Trophoblast cell (in vitro differentiated cells and primary cell): ENCODE results near the gene ABLIM1.

Experiments
- DNase-seq, 2 donors: peaks; one replicate each; pipeline ENCODE4 v3.0.0-alpha.2; 2016
- H2AFZ ChIP-seq: 2 replicates; pipeline ENCODE4 v1.6.1; 2013; ENCODE audit warnings: low read length, moderate library complexity, mild to moderate bottlenecking; ENCODE audit not compliant: insufficient read depth, poor library complexity
- H2AK5ac ChIP-seq: 2 replicates; pipeline ENCODE4 v1.6.1; 2013; ENCODE audit warnings: mild to moderate bottlenecking, low read length
- H2BK120ac ChIP-seq: 2 replicates; pipeline ENCODE4 v1.6.1; 2013; ENCODE audit warnings: low read length, mild to moderate bottlenecking, moderate library complexity; ENCODE audit not compliant: insufficient read depth, poor library complexity
- H2BK12ac ChIP-seq: 2 replicates; pipeline ENCODE4 v1.6.1; 2013; ENCODE audit warnings: mild to moderate bottlenecking, low read length, moderate library complexity
- H2BK5ac ChIP-seq: 2 replicates; pipeline ENCODE4 v1.6.1; 2013; ENCODE audit warnings: low read length, low read depth, moderate library complexity, mild to moderate bottlenecking; ENCODE audit not compliant: poor library complexity
- H3K14ac ChIP-seq: 2 replicates; pipeline ENCODE4 v1.6.1; 2013; ENCODE audit warnings: mild to moderate bottlenecking, low read length
- H3K18ac ChIP-seq: 2 replicates; pipeline ENCODE4 v1.6.1; 2013; ENCODE audit warnings: mild to moderate bottlenecking, low read length
- H3K23ac ChIP-seq: 2 replicates; pipeline ENCODE4 v1.6.1; 2013; ENCODE audit warnings: low read length
- H3K27ac ChIP-seq: 2 replicates; pipeline ENCODE4 v1.5.1; 2013; ENCODE audit warnings: low read depth, mild to moderate bottlenecking, inconsistent platforms, low read length, moderate library complexity
- H3K27me3 ChIP-seq: 2 replicates; pipeline ENCODE4 v1.6.1; 2013; ENCODE audit warnings: inconsistent platforms, mild to moderate bottlenecking, low read length, moderate library complexity; ENCODE audit not compliant: insufficient read depth
- H3K36me3 ChIP-seq, 2 experiments: 1 replicate in 1 of 2; 2 replicates in 1 of 2; pipeline ENCODE4 v1.6.1; 2013; ENCODE audit warnings: low read length in 2 of 2, mild to moderate bottlenecking in 2 of 2, moderate library complexity in 1 of 2; ENCODE audit not compliant: insufficient read depth in 2 of 2, control insufficient read depth in 1 of 2
- H3K4ac ChIP-seq: 2 replicates; pipeline ENCODE4 v1.6.1; 2013; ENCODE audit warnings: low read depth, mild to moderate bottlenecking, low read length, moderate library complexity
- H3K4me1 ChIP-seq, 2 experiments: 1 replicate in 1 of 2; 2 replicates in 1 of 2; pipeline ENCODE4 v1.6.1; 2013; ENCODE audit warnings: low read length in 2 of 2, mild to moderate bottlenecking in 2 of 2, moderate library complexity in 1 of 2; ENCODE audit not compliant: insufficient read depth in 2 of 2, control insufficient read depth in 1 of 2
- H3K4me2 ChIP-seq: 2 replicates; pipeline ENCODE4 v1.6.1; 2013; ENCODE audit warnings: inconsistent platforms, mild to moderate bottlenecking, low read length, moderate library complexity
- H3K4me3 ChIP-seq: 2 replicates; pipeline ENCODE4 v1.5.1; 2013; ENCODE audit warnings: mild to moderate bottlenecking, low read depth, low read length, inconsistent platforms
- H3K79me1 ChIP-seq: one replicate; pipeline ENCODE4 v1.6.1; 2013; ENCODE audit warnings: low read length
- H3K79me2 ChIP-seq: 2 replicates; pipeline ENCODE4 v1.6.1; 2013; ENCODE audit warnings: low read length, mild to moderate bottlenecking; ENCODE audit not compliant: control insufficient read depth, insufficient read depth, poor library complexity
- H3K9ac ChIP-seq: 2 replicates; pipeline ENCODE4 v1.6.1; 2013; ENCODE audit warnings: mild to moderate bottlenecking, low read length
- H3K9me3 ChIP-seq: 2 replicates; pipeline ENCODE4 v1.6.1; 2013; ENCODE audit warnings: low read depth, mild to moderate bottlenecking, control low read depth, inconsistent platforms, low read length; ENCODE audit not compliant: insufficient read depth
- H4K12ac ChIP-seq: 2 replicates; pipeline ENCODE4 v1.6.1; 2013; ENCODE audit warnings: low read depth, mild to moderate bottlenecking, low read length, moderate library complexity
- H4K8ac ChIP-seq: 2 replicates; pipeline ENCODE4 v1.6.1; 2013; ENCODE audit warnings: low read depth, mild to moderate bottlenecking, low read length, moderate library complexity
- H4K91ac ChIP-seq: one replicate; pipeline ENCODE4 v1.6.1; 2013; ENCODE audit warnings: low read depth, mild to moderate bottlenecking, low read length, moderate library complexity
- WGBS: extraction: QIAGEN DNeasy Blood & Tissue Kit; methylation state at CpG from one replicate; pipeline ENCODE4 v1.1.7; 2013; ENCODE audit warnings: missing lambda C conversion rate; ENCODE audit not compliant: insufficient read length, insufficient coverage; ENCODE audit errors: extremely low coverage; 5-methylcytosine and 5-hydroxymethylcytosine counted together

ABLIM1 gene

GRCh38 chr10:114678336-114678735 lies 20.3 kb upstream of the ABLIM1 start:
- no CpG with 5 or more reads among the region's 4 CpGs for WGBS
- Histone ChIP-seq H2AK5ac (no peak overlapping the region), H3K4me1 (no peaks in the 10 kb centered on the region), H3K79me2 (no peaks in the 10 kb centered on the region), H3K79me1 (no peaks in the 10 kb centered on the region), H2BK5ac (no peak overlapping the region), H4K12ac (no peak overlapping the region), H2BK12ac (no peak overlapping the region), H3K9me3 (no peaks in the 10 kb centered on the region), H3K27ac (no peak overlapping the region), H4K8ac (no peak overlapping the region), H3K4me3 (no peak overlapping the region), H3K36me3 (no peaks in the 10 kb centered on the region), H3K4ac (no peak overlapping the region), H3K23ac (no peak overlapping the region), H3K9ac (no peak overlapping the region), H3K14ac (no peak overlapping the region), H4K91ac (no peak overlapping the region), H3K27me3 (no peaks in the 10 kb centered on the region), H3K4me2 (no peak overlapping the region), H3K18ac (no peak overlapping the region), H2AFZ (no peak overlapping the region), H2BK120ac (no peak overlapping the region)
- DNase-seq: no peak

GRCh38 chr10:114674346-114674745 lies 16.3 kb upstream of the ABLIM1 start:
- no peak overlapping the region for H3K18ac ChIP-seq
- no peaks in the 10 kb centered on the region for H3K36me3 ChIP-seq
- no peak overlapping the region for H3K4me2 ChIP-seq
- no peak overlapping the region for H4K12ac ChIP-seq
- H4K91ac ChIP-seq: no peak overlapping the region
- H2BK5ac ChIP-seq: no peak overlapping the region
- no peaks in the 10 kb centered on the region for H3K27me3 ChIP-seq
- H3K9me3 ChIP-seq: no peaks in the 10 kb centered on the region
- no peak overlapping the region for H3K14ac ChIP-seq
- H3K9ac ChIP-seq: no peak overlapping the region
- no peaks in the 10 kb centered on the region for H3K4me1 ChIP-seq
- H3K4me3 ChIP-seq: no peak overlapping the region
- no peak overlapping the region for H4K8ac ChIP-seq
- no peak overlapping the region for H2AK5ac ChIP-seq
- no peaks in the 10 kb centered on the region for H3K79me2 ChIP-seq
- H3K4ac ChIP-seq: no peak overlapping the region
- H2BK120ac ChIP-seq: no peak overlapping the region
- H3K27ac ChIP-seq: no peak overlapping the region
- H3K79me1 ChIP-seq: no peaks in the 10 kb centered on the region
- no peak overlapping the region for H2AFZ ChIP-seq
- no CpG with 5 or more reads among the region's 4 CpGs for WGBS
- DNase-seq: no peak
- H2BK12ac ChIP-seq: no peak overlapping the region
- H3K23ac ChIP-seq: no peak overlapping the region

GRCh38 chr10:114669648-114670047 lies 11.6 kb upstream of the ABLIM1 start:
- Histone ChIP-seq H4K12ac (no peak overlapping the region), H4K8ac (no peak overlapping the region), H3K36me3 (no peaks in the 10 kb centered on the region), H3K4ac (no peak overlapping the region), H3K79me2 (no peaks in the 10 kb centered on the region), H2BK120ac (no peak overlapping the region), H3K18ac (no peak overlapping the region), H3K14ac (no peak overlapping the region), H4K91ac (no peak overlapping the region), H3K27me3 (no peaks in the 10 kb centered on the region), H3K23ac (no peak overlapping the region), H2BK5ac (no peak overlapping the region), H3K27ac (no peak overlapping the region), H2AK5ac (no peak overlapping the region), H3K4me2 (no peak overlapping the region), H2BK12ac (no peak overlapping the region), H3K9me3 (no peaks in the 10 kb centered on the region), H3K9ac (no peak overlapping the region), H3K4me1 (no peaks in the 10 kb centered on the region), H3K4me3 (no peak overlapping the region), H3K79me1 (no peaks in the 10 kb centered on the region), H2AFZ (no peak overlapping the region)
- WGBS: no CpG with 5 or more reads among the region's 3 CpGs
- DNase-seq: no peak

GRCh38 chr10:114668375-114669080 lies 10.5 kb upstream of the ABLIM1 start:
- Histone ChIP-seq H3K4me2 (no peak overlapping the region), H4K12ac (no peak overlapping the region), H4K8ac (no peak overlapping the region), H3K9me3 (no peaks in the 10 kb centered on the region), H3K36me3 (no peaks in the 10 kb centered on the region), H3K27ac (no peak overlapping the region), H3K79me2 (no peaks in the 10 kb centered on the region), H2BK120ac (no peak overlapping the region), H3K27me3 (no peaks in the 10 kb centered on the region), H3K23ac (no peak overlapping the region), H3K4me1 (peaks cover 0 to under 1% of the 10 kb centered on the region in 2 experiments), H2AK5ac (no peak overlapping the region), H3K79me1 (no peaks in the 10 kb centered on the region), H4K91ac (no peak overlapping the region), H3K18ac (no peak overlapping the region), H2BK12ac (no peak overlapping the region), H3K4me3 (no peak overlapping the region), H2AFZ (no peak overlapping the region), H2BK5ac (no peak overlapping the region), H3K14ac (no peak overlapping the region), H3K9ac (no peak overlapping the region), H3K4ac (no peak overlapping the region)
- DNase-seq: no peak
- WGBS: no CpG with 5 or more reads among the region's 6 CpGs
